Kidney (tissue), 14 donors: ENCODE measurements around the gene MRPL33. TPM values are rescaled to one million over a fixed set of nuclear protein-coding genes. Genes with fewer than 3 reads are reported as not detected.

Experiments used
- DNase-seq, 5 donors: peaks; one replicate each; pipeline ENCODE4 v3.0.0-alpha.2; 2013 to 2020
- FAIRE-seq: peaks from 2 replicates; lab custom pipeline; 2012; peaks lifted over from hg19 to GRCh38; lab: Jason Lieb, UNC
- H3K27ac ChIP-seq, 2 donors: one replicate each; pipeline ENCODE4 v1.7.0; 2013; ENCODE audit warnings: low read depth in 2 of 2, low read length in 2 of 2, inconsistent platforms in 1 of 2
- H3K27me3 ChIP-seq: one replicate; pipeline ENCODE4 v1.7.1; 2013; ENCODE audit warnings: low read length, inconsistent platforms; ENCODE audit not compliant: control insufficient read depth, insufficient read depth
- H3K36me3 ChIP-seq, 3 donors: one replicate each; pipeline versions ENCODE4 v1.7.0 to v1.7.1; 2013; ENCODE audit warnings: low read length in 3 of 3, control low read depth in 1 of 3, inconsistent platforms in 1 of 3; ENCODE audit not compliant: insufficient read depth in 3 of 3, control insufficient read depth in 2 of 3
- H3K4me1 ChIP-seq, 3 donors: one replicate each; pipeline versions ENCODE4 v1.7.0 to v1.7.1; 2013; ENCODE audit warnings: low read length in 3 of 3, inconsistent platforms in 1 of 3, low read depth in 1 of 3; ENCODE audit not compliant: control insufficient read depth in 2 of 3, insufficient read depth in 2 of 3
- H3K4me3 ChIP-seq, 3 donors: one replicate each; pipeline versions ENCODE4 v1.7.0 to v1.8.1; 2013; ENCODE audit warnings: low read length in 3 of 3, control low read depth in 1 of 3, inconsistent platforms in 1 of 3
- H3K9ac ChIP-seq, 3 donors: one replicate each; pipeline versions ENCODE4 v1.7.0 to v1.7.1; 2013; ENCODE audit warnings: low read length in 3 of 3, control low read depth in 1 of 3, inconsistent platforms in 1 of 3
- H3K9me3 ChIP-seq, 3 donors: one replicate each; pipeline versions ENCODE4 v1.7.0 to v1.7.1; 2013; ENCODE audit warnings: low read length in 3 of 3, control low read depth in 1 of 3, inconsistent platforms in 1 of 3; ENCODE audit not compliant: control insufficient read depth in 2 of 3, insufficient read depth in 1 of 3
- CTCF ChIP-seq: IDR thresholded peaks from 3 replicates; pipeline ENCODE4 v1.5.1; 2012; ENCODE audit warnings: mild to moderate bottlenecking, moderate library complexity, borderline replicate concordance; ENCODE audit not compliant: insufficient read depth; ENCODE audit errors: extremely low read depth
- intact Hi-C: fragments of 100-400 bp; cut with DNase I; formaldehyde crosslinking; loops from one replicate; pipeline ENCODE4 v1.11.1; 2022
- polyA plus RNA-seq: library from polyadenylated mRNA; stranded (reverse); fragments of 350-450 nt; fragmentation: Illumina TruSeq; extraction: RNeasy Lipid Tissue Mini Kit (QIAGEN cat#74804); gene quantifications from one replicate; pipeline ENCODE4 v1.2.3, GENCODE V29; 2014; ENCODE audit warnings: low read depth, low replicate concordance; ENCODE audit not compliant: insufficient read depth
- total RNA-seq: library from RNA; stranded (reverse); fragmentation: NEBNext Ultra II Directional; extraction: Animal tissue kit (Norgen Biotek cat#: 25700); gene quantifications from one replicate; pipeline ENCODE4 v1.2.1, GENCODE V29; 2021
- donor health status: control.
- donor health status: control.
- donor health status: control.
- donor health status: control.
- donor health status: control.
- donor health status: DM: yes; HTN: yes; CAD: no.
- donor health status: Normal renal cell carcinoma (clear cell type).

The MRPL33 gene
- total and polyA plus RNA-seq, 2 donors from 2014 or later, result 107 to 312 TPM

GRCh38 chr2:27800856-27801255 is 29.3 kb downstream of the MRPL33 start:
- no peak for TF ChIP-seq CTCF
- Histone ChIP-seq H3K27me3 (no peaks in the 10 kb centered on the region), H3K9ac (no peak overlapping the region), H3K4me3 (no peak overlapping the region), H3K36me3 (no peaks in the 10 kb centered on the region), H3K4me1 (peaks cover 0 to 5% (median under 1%) of the 10 kb centered on the region in 3 donors), H3K27ac (no peak overlapping the region), H3K9me3 (no peaks in the 10 kb centered on the region)
- intact Hi-C loops, result no loop called here
- FAIRE-seq (no peak), DNase-seq (no peak)

DNA sequence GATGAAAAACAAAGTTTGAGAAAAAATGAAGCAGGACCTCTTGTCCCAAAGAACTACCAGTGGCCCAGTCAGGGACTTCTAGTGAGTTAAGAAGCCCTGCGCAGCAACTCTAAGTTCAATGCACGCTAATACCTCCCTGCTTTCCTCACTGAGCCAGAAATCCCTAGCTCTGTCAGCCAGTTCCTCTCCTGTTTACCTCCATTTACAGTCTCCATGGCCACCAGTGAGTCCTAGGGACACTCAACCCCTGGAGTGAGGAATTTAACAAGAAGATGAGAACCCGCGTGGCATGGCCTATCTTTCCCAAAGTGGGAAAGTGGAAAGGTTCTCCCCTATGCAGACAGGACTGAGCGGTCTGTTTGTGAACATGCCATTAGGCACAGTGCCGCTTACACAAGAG is 31.0 kb downstream of the MRPL33 start:
- FAIRE-seq, result no peak
- H3K4me3 ChIP-seq, result no peak overlapping the region

DNA sequence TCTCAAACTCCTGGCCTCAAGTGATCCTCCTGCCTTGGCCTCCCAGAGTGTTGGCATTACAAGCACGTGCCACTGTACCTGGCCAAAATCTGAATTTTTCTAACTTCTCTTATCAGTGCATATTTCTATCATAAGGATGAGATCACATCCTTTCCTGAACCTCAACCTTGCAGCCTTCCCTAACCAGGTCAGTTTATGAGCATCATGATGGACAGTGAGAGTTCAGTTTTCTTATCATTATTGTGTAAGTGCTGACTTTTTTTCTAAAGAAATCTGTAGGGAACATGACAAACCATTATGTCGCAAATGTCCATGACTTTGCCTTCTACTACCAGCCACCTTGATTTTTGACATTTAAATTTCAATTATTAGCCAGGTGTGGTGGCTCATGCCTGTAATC is 31.5 kb downstream of the MRPL33 start:
- Histone ChIP-seq H3K9me3 (no peaks in the 10 kb centered on the region), H3K36me3 (no peaks in the 10 kb centered on the region), H3K4me3 (no peak overlapping the region), H3K27ac (no peak overlapping the region), H3K9ac (no peak overlapping the region), H3K27me3 (no peaks in the 10 kb centered on the region), H3K4me1 (peaks cover 0 to 7% (median 2%) of the 10 kb centered on the region in 3 donors)
- intact Hi-C loops, result no loop called here
- no peak for TF ChIP-seq CTCF
- DNase-seq (no peak), FAIRE-seq (no peak)

More for the DNA sequence above, 31.0 kb downstream of the MRPL33 start:
- intact Hi-C loops, result no loop called here
- Histone ChIP-seq H3K9ac (no peak overlapping the region), H3K27me3 (no peaks in the 10 kb centered on the region), H3K9me3 (no peaks in the 10 kb centered on the region), H3K27ac (no peak overlapping the region), H3K36me3 (no peaks in the 10 kb centered on the region), H3K4me1 (peaks cover 0 to 7% (median 2%) of the 10 kb centered on the region in 3 donors)
- no peak for TF ChIP-seq CTCF
- DNase-seq, result no peak

DNA sequence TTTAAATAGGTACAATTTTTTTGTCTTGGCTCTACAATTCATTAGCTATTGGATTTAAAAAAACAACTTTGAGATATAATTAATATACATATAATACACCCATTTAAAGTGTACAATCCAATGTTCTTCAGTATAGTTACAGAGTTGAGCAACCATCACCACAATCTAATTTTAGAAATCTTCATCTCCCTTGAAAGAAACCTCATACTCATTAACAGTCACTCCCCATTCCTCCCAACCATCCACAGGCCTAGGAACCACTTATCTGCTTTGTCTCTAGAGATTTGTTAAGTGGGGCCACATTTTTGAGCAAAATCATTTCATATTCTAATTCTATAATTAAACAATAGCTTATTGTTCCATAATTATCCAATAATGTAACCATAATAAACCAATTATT is 32.6 kb downstream of the MRPL33 start:
- no peaks in the 10 kb centered on the region for H3K9me3 ChIP-seq
- H3K36me3 ChIP-seq, result no peaks in the 10 kb centered on the region
- intact Hi-C loops, result no loop called here
- FAIRE-seq, result no peak
- H3K27ac ChIP-seq, result no peak overlapping the region
- H3K4me1 ChIP-seq, result peaks cover 0 to 7% (median 0%) of the 10 kb centered on the region in 3 donors
- H3K27me3 ChIP-seq, result no peaks in the 10 kb centered on the region
- DNase-seq, result no peak
- no peak overlapping the region for H3K9ac ChIP-seq
- TF ChIP-seq CTCF, result no peak
- no peak overlapping the region for H3K4me3 ChIP-seq
